ENCODE results near the gene TRH. TPM values are rescaled to one million over a fixed set of nuclear protein-coding genes. Genes with fewer than 3 reads are reported as not detected.

TRH gene
- total RNA-seq, 1 experiment from 2014 or later = not detected

GRCh38 chr3:129954514-129954913 lies 20.0 kb upstream of the TRH start:
- H3K36me3 Mint-ChIP-seq (ENCODE audit: insufficient read depth, unreplicated experiment) = no peaks in the 10 kb centered on the region
- H3K9me3 Mint-ChIP-seq (ENCODE audit: low read depth, unreplicated experiment) = no peaks in the 10 kb centered on the region
- no peak for DNase-seq
- intact Hi-C loops (cut with micrococcal nuclease; ENCODE audit: unreplicated experiment) = no loop called here
- BruUV-seq (replicated peaks) = no TSS peak
- H3K4me1 Mint-ChIP-seq (ENCODE audit: low read depth, unreplicated experiment) = no peaks in the 10 kb centered on the region
- no peak overlapping the region for H3K27ac Mint-ChIP-seq (ENCODE audit: unreplicated experiment)
- TF ChIP-seq CTCF (IDR thresholded peaks at IDR 0.05; ENCODE audit: unreplicated experiment) = no peak
- CTCF ChIA-PET = interaction anchor here (0.6 to 1.8 kb wide), 2 partner anchors 12 to 22 kb away, joined by 4 to 5 read pairs; no protein-coding TSS in a partner anchor
- H3K27me3 Mint-ChIP-seq (ENCODE audit: unreplicated experiment) = peaks cover 77% of the 10 kb centered on the region
- H3K4me3 Mint-ChIP-seq (ENCODE audit: low read depth, unreplicated experiment) = no peak overlapping the region

GRCh38 chr3:129956936-129957335 lies 17.6 kb upstream of the TRH start:
- H3K36me3 Mint-ChIP-seq (ENCODE audit: insufficient read depth, unreplicated experiment) = no peaks in the 10 kb centered on the region
- H3K27ac Mint-ChIP-seq (ENCODE audit: unreplicated experiment) = no peak overlapping the region
- intact Hi-C loops (cut with micrococcal nuclease; ENCODE audit: unreplicated experiment) = no loop called here
- DNase-seq = no peak
- CTCF ChIA-PET = no interaction called here
- H3K27me3 Mint-ChIP-seq (ENCODE audit: unreplicated experiment) = peaks cover 93% of the 10 kb centered on the region
- no peak overlapping the region for H3K4me3 Mint-ChIP-seq (ENCODE audit: low read depth, unreplicated experiment)
- H3K4me1 Mint-ChIP-seq (ENCODE audit: low read depth, unreplicated experiment) = no peaks in the 10 kb centered on the region
- no peaks in the 10 kb centered on the region for H3K9me3 Mint-ChIP-seq (ENCODE audit: low read depth, unreplicated experiment)
- TF ChIP-seq CTCF (IDR thresholded peaks at IDR 0.05; ENCODE audit: unreplicated experiment) = no peak
- no TSS peak for BruUV-seq (replicated peaks)

- no peak for TF ChIP-seq CTCF (IDR thresholded peaks at IDR 0.05; ENCODE audit: unreplicated experiment)
- Mint-ChIP-seq H3K4me1 (ENCODE audit: low read depth, unreplicated experiment) (no peaks in the 10 kb centered on the region), H3K4me3 (ENCODE audit: low read depth, unreplicated experiment) (no peak overlapping the region), H3K27ac (ENCODE audit: unreplicated experiment) (no peak overlapping the region), H3K9me3 (ENCODE audit: low read depth, unreplicated experiment) (no peaks in the 10 kb centered on the region), H3K27me3 (ENCODE audit: unreplicated experiment) (peaks cover 80% of the 10 kb centered on the region), H3K36me3 (ENCODE audit: insufficient read depth, unreplicated experiment) (no peaks in the 10 kb centered on the region)
- no peak for DNase-seq
- intact Hi-C loops (cut with micrococcal nuclease; ENCODE audit: unreplicated experiment) = no loop called here
- no TSS peak for BruUV-seq (replicated peaks)
- CTCF ChIA-PET = no interaction called here
Observed at GRCh38 chr3:129958755-129959154, 15.8 kb upstream of the TRH start.

GRCh38 chr3:129961141-129961541 lies 13.4 kb upstream of the TRH start:
- H3K4me1 Mint-ChIP-seq (ENCODE audit: low read depth, unreplicated experiment) = no peaks in the 10 kb centered on the region
- intact Hi-C loops (cut with micrococcal nuclease; ENCODE audit: unreplicated experiment) = no loop called here
- no peak overlapping the region for H3K4me3 Mint-ChIP-seq (ENCODE audit: low read depth, unreplicated experiment)
- no peak for TF ChIP-seq CTCF (IDR thresholded peaks at IDR 0.05; ENCODE audit: unreplicated experiment)
- H3K27ac Mint-ChIP-seq (ENCODE audit: unreplicated experiment) = no peak overlapping the region
- H3K27me3 Mint-ChIP-seq (ENCODE audit: unreplicated experiment) = peaks cover 56% of the 10 kb centered on the region
- no TSS peak for BruUV-seq (replicated peaks)
- H3K9me3 Mint-ChIP-seq (ENCODE audit: low read depth, unreplicated experiment) = no peaks in the 10 kb centered on the region
- no peak for DNase-seq
- H3K36me3 Mint-ChIP-seq (ENCODE audit: insufficient read depth, unreplicated experiment) = no peaks in the 10 kb centered on the region
- CTCF ChIA-PET = no interaction called here

Data from Calu3 (cell line).